ENCODE data around the gene CACYBP.

DNA sequence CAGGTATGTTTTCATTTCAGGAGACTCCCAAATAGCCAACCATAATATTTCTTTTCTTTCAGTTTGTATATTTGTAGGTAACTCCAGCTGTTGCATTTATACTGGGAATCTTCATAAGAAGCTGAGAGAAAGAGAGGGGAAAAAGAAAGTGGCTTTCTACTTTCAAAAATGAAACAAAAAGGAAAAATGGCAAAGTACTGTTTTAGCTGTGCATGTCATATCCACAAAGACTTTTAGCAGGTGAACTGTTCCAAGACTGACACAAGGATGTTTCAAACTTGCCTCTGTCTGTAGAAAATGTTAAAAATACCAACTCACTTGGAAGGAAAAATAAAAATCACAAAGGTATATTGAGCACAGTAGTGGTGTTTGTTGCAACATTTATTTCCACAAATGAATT is 41.9 kb upstream of the CACYBP start:
- TF ChIP-seq, protein P1, sequence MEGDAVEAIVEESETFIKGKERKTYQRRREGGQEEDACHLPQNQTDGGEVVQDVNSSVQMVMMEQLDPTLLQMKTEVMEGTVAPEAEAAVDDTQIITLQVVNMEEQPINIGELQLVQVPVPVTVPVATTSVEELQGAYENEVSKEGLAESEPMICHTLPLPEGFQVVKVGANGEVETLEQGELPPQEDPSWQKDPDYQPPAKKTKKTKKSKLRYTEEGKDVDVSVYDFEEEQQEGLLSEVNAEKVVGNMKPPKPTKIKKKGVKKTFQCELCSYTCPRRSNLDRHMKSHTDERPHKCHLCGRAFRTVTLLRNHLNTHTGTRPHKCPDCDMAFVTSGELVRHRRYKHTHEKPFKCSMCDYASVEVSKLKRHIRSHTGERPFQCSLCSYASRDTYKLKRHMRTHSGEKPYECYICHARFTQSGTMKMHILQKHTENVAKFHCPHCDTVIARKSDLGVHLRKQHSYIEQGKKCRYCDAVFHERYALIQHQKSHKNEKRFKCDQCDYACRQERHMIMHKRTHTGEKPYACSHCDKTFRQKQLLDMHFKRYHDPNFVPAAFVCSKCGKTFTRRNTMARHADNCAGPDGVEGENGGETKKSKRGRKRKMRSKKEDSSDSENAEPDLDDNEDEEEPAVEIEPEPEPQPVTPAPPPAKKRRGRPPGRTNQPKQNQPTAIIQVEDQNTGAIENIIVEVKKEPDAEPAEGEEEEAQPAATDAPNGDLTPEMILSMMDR (conservative IDR thresholded peaks at IDR 0.05; ENCODE audit: low read length): no peak
- TF ChIP-seq EZH2phosphoT487 (IDR thresholded peaks at IDR 0.05; ENCODE audit: borderline replicate concordance, low read depth, low read length): no peak

Measured in OCI-LY7 (cell line).